HG02973 (cell line): Measurements from ENCODE around the gene CCDC102B.
"Not testable (repeated sequence)": the region's sequence is repeated elsewhere in the genome, so short reads cannot be mapped to it uniquely, and the experiment has no call there.

Experiments
- ATAC-seq: cut with Tn5 transposase; IDR thresholded peaks from one replicate; pipeline ENCODE4 v1.9.1; 2021; ENCODE audit warnings: moderate library complexity; ENCODE audit not compliant: unreplicated experiment

CCDC102B gene

GRCh38 chr18:68797871-68798270, at the start of gene CCDC102B:
CCDC102B (plus strand) TSS chr18:68798080; CDS start chr18:68836764, 38,684 bp downstream.
- ATAC-seq, result no peak

GRCh38 chr18:68757126-68757525, 40.8 kb upstream of the CCDC102B start:
- ATAC-seq, result no peak

- no peak for ATAC-seq
Measured at GRCh38 chr18:68759308-68759707, 38.6 kb upstream of the CCDC102B start.

DNA sequence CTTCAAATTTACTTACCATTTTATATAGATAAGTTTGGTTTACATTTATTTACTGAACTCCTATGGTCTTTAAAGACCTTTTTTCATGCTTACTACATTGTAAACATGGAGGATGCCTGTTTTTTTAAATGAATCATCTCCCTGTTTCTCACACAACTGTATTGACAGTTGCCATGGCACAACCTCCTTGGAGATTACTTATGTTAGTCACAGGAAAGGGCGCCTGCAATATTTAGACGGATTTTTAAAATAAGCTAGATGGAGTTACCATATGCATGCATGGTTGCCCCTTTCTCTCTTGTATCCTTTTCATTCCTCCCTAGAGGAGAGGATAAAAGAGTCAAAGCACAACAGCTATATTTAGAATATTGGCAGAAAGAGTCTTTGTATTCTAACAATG, 34.8 kb upstream of the CCDC102B start:
- no peak for ATAC-seq

GRCh38 chr18:68764016-68764415, 33.9 kb upstream of the CCDC102B start:
- ATAC-seq, result no peak

GRCh38 chr18:68766433-68766832, 31.4 kb upstream of the CCDC102B start:
- ATAC-seq, result no peak

GRCh38 chr18:68769461-68769860, 28.4 kb upstream of the CCDC102B start:
- ATAC-seq, result no peak

- ATAC-seq, result no peak
Measured at GRCh38 chr18:68772268-68772667, 25.6 kb upstream of the CCDC102B start.

GRCh38 chr18:68778280-68778886, 19.5 kb upstream of the CCDC102B start:
- no peak for ATAC-seq

- ATAC-seq, result no peak
Measured at GRCh38 chr18:68779169-68779568, 18.7 kb upstream of the CCDC102B start.

- ATAC-seq, result no peak
Measured at GRCh38 chr18:68780802-68781635, 16.9 kb upstream of the CCDC102B start.

GRCh38 chr18:68783506-68783905, 14.4 kb upstream of the CCDC102B start:
- ATAC-seq, result no peak

- no peak for ATAC-seq
Measured at GRCh38 chr18:68784071-68784470, 13.8 kb upstream of the CCDC102B start.

DNA sequence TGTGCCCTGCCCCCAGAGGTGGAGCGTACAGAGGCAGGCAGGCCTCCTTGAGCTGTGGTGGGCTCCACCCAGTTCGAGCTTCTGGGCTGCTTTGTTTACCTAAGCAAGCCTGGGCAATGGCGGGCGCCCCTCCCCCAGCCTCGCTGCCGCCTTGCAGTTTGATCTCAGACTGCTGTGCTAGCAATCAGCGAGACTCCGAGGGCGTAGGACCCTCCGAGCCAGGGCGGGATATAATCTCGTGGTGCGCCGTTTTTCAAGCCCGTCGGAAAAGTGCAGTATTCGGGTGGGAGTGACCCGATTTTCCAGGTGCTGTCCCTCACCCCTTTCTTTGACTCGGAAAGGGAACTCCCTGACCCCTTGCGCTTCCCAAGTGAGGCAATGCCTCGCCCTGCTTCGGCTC, 7.6 kb upstream of the CCDC102B start:
- not testable (repeated sequence) for ATAC-seq

DNA sequence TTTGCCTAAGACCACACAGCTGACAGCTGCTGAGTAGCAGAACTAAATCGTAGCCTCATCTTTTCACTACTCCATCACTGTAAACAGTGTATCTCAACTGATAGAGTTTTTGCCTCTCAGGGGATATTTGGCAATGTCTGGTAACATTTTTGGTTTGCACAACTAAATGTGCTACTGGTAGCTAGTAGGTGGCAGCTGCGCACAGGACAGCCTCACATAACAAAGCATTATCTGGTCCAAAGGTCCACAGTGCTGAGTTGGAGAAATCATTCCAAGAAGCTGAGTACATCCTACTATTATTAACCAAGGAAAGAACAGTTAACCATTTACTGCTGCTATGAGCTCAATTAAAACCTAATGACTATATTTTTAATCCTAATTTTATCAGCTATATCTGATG, 6.1 kb upstream of the CCDC102B start:
- ATAC-seq, result no peak

- ATAC-seq, result no peak
Measured at GRCh38 chr18:68793951-68794350, 3.9 kb upstream of the CCDC102B start.

DNA sequence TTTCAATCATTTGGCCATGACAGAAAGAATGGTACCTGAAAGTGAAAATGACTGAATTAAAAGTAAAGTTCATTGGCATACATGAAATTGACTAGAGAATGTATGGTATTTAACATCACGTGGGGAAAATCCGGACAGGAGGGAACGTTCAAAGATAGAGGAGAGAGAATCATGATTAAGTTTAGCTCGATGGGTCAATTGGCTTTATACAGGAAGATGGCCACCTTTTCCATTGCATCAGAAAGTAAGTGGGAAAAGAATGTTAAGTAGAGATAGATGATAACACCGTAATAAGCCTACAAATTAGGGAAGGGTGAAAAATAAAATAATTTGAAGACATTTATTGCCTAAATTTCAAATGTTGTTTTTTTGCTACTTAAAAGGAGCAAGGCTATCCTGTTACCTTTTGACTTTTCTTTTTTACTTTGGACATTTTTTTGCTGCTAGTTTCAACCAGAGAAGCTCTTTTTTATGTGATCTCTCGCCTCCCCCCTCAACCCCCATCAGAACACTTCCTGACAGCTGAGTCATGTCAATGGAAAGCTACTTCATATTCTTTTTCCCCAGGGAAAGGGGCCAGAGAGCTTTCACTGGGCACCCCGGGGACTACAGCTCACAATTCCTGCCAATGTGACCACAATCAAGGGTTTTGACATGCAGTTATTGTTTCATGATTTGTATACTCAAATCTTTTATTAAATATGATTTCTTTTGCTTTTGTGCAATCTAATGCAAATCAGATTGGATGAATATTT, 767 bp upstream of the CCDC102B start:
- ATAC-seq, result no peak

DNA sequence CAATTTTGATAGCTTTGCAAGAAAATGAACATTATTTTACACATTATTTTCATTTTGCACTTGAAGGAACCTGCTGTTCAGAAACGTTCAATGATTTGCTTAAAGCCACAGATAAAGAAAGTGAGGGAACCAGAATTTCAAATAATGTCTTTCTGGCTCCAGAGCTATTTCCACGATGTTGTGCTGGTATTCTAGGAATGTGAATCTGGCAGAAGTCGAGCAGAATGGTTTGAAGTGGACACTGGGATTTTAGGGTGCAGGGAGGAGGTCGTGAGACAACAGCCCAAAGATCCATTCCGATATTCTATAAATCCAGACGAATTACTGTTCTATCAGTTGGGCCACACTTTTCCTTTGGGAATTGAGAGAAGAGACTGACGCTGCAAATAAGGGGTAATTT, 2.2 kb downstream of the CCDC102B start:
- ATAC-seq, result no peak

DNA sequence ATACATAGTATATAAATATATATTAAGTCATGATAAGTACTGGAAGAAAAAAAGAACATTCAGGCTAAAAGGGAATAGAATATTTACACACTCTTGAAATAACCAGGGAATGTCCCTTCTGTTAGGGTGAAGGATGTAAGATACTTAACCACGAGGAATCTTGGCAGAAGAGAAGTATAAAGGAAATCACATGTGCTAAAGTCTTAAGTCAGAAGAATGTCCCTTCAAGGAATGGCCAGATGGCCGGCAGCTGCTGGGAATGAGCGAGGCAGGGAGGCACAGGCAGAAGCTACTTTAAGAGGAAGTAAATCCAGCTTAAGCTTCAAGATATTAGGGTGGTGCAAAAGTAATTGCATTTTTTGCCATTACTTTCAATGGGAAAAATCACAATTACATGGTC, 5.5 kb downstream of the CCDC102B start:
- no peak for ATAC-seq

- ATAC-seq, result no peak
Measured at GRCh38 chr18:68817584-68817983, 19.7 kb downstream of the CCDC102B start.

- ATAC-seq, result no peak
Measured at GRCh38 chr18:68818584-68818983, 20.7 kb downstream of the CCDC102B start.

DNA sequence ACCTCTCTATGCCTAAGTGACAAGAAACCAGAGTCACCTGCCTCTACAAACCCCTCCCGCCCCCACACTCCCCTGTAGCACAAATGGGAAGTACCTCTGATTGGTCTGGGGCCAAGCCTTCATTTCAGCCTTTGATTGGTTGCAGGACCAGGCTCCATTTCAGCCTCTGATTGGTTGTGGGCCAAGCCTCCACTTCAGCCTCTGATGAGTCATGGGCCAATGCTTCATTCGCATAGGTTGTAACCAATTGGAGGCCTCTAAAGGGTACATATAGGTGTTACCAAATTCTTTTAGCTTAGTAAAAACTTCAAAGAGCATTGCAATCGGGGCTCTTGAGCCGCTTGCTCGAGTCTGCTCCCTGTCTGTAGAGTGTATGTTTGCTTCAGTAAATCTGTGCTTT, 25.0 kb downstream of the CCDC102B start:
- no peak for ATAC-seq
